Stimulated activated CD8-positive, alpha-beta memory T cell treated with anti-CD3 and anti-CD28 coated beads, Interleukin-7, amount 100 ng/mL, for 4 hours (primary cell): Measurements from ENCODE around the gene TNS1.

Source experiments
- DNase-seq, 2 donors: peaks; one replicate each; pipeline ENCODE4 v3.0.0-alpha.2; 2020; ENCODE audit warnings: low read depth in 2 of 2

TNS1 gene

GRCh38 chr2:217870528-217871011 lies 132.2 kb downstream of the TNS1 start:
- DNase-seq, result no peak

- no peak for DNase-seq
Measured at GRCh38 chr2:217868911-217869334, 133.9 kb downstream of the TNS1 start.

DNA sequence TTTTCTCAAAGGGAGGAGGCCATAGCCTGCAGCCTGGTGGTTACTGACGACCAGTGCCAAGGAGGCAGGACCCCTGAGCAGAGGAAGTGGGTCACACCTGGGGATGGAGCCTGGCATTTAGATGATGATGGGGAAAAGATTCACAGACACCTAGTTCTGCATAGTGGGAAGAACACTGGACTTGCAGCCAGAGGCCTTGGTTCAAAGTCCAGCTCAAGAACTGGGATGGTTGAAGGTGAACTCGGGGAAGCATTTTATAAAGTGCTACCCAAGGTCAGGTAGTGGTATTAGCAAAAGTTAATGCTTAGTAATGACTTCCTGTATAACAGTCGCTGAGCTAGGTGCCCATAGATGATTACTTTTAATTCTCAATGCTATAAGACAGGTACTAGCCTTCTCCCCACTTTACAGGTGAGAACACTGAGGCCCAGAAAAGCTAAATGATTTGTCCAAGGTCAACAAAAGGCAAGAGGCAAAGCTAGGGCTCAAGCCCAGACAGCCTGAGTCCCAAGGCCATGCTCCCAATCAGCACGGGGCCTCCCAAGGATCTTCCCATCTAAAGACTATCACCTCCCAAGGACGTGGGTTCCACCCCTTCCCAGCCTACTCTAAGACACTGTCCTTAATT lies 134.4 kb downstream of the TNS1 start:
- DNase-seq, result no peak

DNA sequence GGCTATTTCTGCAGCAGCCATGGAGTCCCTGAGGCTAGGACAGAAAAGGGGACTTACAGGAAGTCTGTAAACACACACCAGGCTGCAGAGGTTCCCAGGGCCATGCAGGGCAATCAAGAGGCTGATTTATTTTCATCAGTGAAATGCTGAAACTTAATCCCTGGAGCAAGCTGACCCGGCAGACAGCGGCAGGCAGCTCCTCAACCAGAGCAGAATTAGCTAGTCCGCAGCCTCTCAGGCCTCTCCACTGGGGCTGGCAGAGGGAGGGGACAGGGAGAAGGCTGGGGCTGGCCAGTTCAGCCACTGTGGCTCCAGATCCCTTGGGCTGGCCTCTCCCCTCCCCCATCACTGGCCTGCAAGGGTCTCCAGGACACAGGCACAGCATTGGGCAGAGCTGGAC lies 136.3 kb downstream of the TNS1 start:
- no peak for DNase-seq

- DNase-seq, result no peak
Measured at GRCh38 chr2:217864963-217865772, 137.6 kb downstream of the TNS1 start.

GRCh38 chr2:217863883-217864282 lies 138.9 kb downstream of the TNS1 start:
- DNase-seq, result no peak

GRCh38 chr2:217861334-217861877 lies 141.4 kb downstream of the TNS1 start:
- no peak for DNase-seq

GRCh38 chr2:217859926-217860325 lies 142.9 kb downstream of the TNS1 start:
- DNase-seq, result no peak

DNA sequence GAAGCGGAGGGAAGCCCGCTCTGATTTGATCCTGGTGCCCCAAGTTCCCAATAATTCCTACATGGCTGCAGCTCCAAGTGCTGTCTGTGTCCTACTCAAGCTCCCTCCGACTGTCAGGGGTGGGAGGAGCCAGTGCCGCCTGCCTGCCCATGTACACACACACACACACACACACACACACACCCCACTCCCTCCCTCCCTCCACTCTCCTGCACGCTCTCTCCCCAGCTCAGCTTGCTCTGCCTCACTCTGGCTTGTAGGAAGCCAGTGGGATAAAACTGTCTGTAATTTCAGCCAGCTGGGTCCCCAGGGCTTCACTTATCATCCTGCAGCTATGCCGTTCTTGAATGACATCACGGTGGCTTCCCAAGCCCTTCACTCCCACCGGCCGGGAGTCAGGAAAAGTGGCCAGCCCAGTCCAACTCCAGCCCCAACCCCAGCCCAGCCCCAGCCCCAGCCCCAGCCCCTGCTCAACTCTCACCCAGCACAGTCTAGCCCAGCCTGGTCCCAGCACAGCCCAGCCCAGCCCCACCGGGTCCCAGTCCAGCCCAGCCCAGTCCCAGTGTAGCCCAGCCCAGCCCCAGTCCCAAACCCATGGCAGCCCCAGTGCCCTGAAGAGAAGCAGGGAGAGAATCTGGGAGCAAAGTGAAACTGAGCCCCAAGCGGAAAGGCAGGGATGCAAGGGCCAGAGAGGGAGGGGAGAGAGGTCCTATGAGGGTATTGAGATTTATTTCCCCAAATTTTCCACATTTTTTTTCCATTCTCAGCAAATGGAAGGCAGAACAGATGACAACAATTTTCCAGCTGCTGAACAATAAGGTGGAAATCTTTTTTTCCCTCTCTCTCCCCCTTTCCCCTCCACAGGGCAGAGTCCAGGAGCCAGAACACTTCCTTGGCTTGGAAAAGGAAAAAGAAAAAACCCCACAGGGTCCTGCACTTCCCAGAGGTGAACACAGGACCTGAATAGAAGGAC lies 144.0 kb downstream of the TNS1 start:
- no peak for DNase-seq

DNA sequence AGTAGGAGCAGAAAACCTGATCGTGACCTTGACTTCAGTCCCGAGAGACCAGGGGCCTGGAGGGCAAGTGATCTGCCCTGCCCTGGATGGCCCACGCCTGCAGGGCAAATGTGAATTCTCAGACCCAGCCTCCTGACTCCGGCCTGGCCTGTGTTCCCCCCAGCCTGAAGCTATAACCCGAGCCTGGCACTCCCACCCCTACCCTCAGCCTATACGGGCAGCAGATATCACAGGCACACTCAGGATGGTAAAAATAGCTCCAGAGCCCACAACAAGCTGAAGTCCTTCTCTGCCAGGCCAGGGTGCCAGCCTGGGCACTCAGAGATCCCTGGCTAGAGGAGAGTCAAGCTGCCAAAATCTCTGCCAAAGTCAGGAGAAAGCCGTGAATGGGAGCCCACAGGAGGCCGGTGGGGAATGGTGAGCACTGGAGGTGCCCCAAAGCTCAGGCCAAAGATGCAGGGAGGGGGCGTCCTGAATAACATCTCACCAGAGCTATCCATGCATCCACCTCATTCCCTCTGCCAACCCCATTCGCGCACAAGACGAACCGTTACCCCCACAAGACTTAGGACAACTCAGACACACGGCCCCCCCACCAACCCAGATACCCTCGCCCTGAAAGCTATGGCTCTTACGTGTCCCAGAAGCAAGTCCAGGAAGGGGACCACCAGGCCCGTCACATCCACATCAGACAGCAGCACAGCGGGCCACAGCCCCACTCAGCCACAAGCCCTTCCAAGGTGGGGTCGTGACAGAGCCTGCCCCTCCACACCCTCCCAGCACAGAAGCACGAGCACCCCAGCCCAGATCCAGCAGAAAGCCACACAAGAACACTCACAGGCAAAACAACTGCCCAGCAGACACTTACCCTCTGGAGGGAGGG lies 144.9 kb downstream of the TNS1 start:
- DNase-seq, result no peak

DNA sequence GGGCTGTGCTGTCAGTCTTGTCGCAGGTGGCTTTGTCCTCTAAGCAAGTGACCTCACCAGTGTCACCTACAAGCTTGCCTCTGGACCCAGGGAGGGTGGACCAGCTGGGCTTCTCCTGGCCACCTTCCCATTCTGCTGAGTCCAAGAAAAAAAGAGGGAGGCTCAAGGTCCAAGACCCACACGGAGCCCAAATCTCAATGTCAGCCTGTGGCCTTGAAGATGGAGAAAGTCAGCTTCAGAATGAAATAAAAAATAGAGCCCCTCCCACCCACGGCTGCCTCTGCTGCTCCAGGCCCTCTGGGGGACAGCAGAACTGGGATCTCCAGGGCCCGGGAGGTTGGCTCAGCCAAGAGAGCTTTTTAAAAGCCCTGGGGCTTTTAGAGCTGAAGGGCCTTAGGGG lies 145.9 kb downstream of the TNS1 start:
- DNase-seq, result no peak

DNA sequence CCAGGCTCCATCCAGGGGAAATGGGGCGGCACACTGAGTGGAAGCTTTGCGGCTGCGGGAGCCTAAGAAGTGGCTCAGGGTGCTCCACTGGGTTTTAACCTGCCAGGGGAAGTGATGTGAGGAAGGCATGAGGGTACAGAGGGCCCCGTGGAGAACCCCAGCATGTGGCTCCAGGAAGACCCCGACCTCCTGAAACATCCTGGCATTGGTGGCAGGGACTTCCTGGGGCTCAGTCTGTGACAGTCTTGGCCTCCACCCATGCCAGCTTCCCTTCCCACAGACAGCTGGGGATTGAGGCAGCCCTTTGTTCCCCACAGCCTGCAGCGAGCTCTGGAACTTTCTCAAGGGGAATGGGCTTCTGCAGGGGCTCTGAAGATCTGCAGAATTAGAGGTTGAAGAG lies 146.6 kb downstream of the TNS1 start:
- DNase-seq, result no peak

- no peak for DNase-seq
Measured at GRCh38 chr2:217854684-217855420, 147.9 kb downstream of the TNS1 start.

DNA sequence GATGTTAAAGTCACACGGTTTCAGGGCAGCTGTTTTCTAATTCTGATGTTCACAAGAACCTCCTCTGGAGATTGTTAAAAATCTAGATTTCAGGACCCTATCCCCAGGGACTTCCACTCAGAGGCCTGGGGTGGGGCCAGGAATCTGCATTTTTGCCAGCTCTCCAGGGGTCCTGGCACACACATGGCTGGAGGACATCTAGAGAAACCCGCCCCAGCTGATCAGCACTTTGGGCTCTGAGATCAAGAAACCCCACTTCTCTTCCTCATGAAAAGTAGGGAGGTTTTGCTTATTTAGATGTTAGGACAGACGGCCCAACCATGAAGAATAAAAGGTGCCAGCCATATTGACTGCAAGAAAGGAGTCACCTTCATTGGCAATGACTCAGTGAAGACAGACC lies 148.8 kb downstream of the TNS1 start:
- no peak for DNase-seq

GRCh38 chr2:217853301-217853881 lies 149.4 kb downstream of the TNS1 start:
- no peak for DNase-seq

GRCh38 chr2:217852555-217853211 lies 150.1 kb downstream of the TNS1 start:
- no peak for DNase-seq

DNA sequence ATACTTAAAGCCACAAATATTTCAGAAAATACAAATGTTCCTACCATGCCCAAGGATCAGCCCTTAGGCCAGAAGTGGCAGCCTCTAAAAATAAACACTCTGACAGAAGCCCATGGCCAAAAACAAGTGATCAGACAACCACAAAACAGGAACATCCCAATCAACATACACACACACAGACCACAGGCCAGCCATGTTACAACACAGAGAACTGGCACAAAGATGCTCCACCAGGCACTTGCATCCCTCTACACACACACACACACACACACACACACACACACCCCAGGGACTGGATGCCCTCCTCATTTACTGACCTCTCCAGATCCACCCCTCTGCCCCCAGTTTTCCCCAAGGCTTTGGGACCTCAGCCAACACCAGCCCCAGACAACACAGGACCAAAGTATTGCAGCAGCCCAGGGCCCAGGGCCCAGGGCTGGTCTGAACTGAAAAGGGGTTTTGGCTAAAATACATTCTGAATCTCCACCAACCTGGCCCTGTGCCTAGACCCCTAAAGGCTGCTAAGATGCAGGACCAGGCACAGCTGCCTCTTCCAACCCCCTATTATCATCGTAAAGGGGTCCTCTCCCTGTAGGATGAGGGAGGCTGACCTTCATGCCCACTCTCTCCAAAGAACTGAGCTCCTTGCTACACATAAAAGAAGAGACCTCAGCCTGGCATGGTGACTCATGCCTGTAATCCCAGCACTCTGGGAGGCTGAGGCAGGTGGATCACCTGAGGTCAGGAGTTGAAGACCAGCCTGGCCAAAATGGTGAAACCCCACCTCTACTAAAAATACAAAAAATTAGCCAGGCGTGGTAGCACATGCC lies 151.4 kb downstream of the TNS1 start:
- DNase-seq, result no peak
